Smooth muscle cell (in vitro differentiated cells): ENCODE measurements around the gene FLCN. TPM values are rescaled to one million over a fixed set of nuclear protein-coding genes. Genes with fewer than 3 reads are reported as not detected.

Source experiments
- DNase-seq: peaks from one replicate; lab custom pipeline; 2025; ENCODE audit not compliant: unreplicated experiment; lab: John Stamatoyannopoulos, UW
- H2AFZ ChIP-seq: fragments of 200-600 bp; sonication (generic); 2 replicates; pipeline ENCODE4 v1.6.0; 2016; ENCODE audit warnings: antibody characterized with exemption, low read depth, mild to moderate bottlenecking
- H3F3A ChIP-seq: fragments of 200-600 bp; sonication (generic); 2 replicates; pipeline ENCODE4 v1.6.0; 2017; ENCODE audit warnings: antibody characterized with exemption, low read depth
- H3K27ac ChIP-seq: fragments of 200-600 bp; sonication (generic); 2 replicates; pipeline ENCODE4 v1.5.1; 2016; ENCODE audit warnings: low read depth, mild to moderate bottlenecking
- H3K27me3 ChIP-seq: fragments of 200-600 bp; sonication (generic); 2 replicates; pipeline ENCODE4 v1.6.1; 2016; ENCODE audit warnings: low read depth, mild to moderate bottlenecking
- H3K36me3 ChIP-seq: fragments of 200-600 bp; sonication (generic); 2 replicates; pipeline ENCODE4 v1.5.1; 2016; ENCODE audit warnings: low read depth
- H3K4me1 ChIP-seq: fragments of 200-600 bp; sonication (generic); 2 replicates; pipeline ENCODE4 v1.5.1; 2016; ENCODE audit warnings: low read depth
- H3K4me2 ChIP-seq: fragments of 200-600 bp; sonication (generic); 2 replicates; pipeline ENCODE4 v1.6.0; 2016; ENCODE audit warnings: mild to moderate bottlenecking
- H3K4me3 ChIP-seq: fragments of 200-600 bp; sonication (generic); 2 replicates; pipeline ENCODE4 v1.5.1; 2016; ENCODE audit warnings: mild to moderate bottlenecking
- H3K79me2 ChIP-seq: fragments of 200-600 bp; sonication (generic); 2 replicates; pipeline ENCODE4 v1.6.0; 2016; ENCODE audit warnings: low read depth, mild to moderate bottlenecking
- H3K9ac ChIP-seq: fragments of 200-600 bp; sonication (generic); 2 replicates; pipeline ENCODE4 v1.6.0; 2016; ENCODE audit warnings: low read depth
- H3K9me3 ChIP-seq: fragments of 200-600 bp; sonication (generic); replicated peaks from 2 replicates; pipeline ENCODE4 v1.5.1; 2016; ENCODE audit warnings: low read depth
- H4K20me1 ChIP-seq: fragments of 200-600 bp; sonication (generic); 2 replicates; pipeline ENCODE4 v1.6.0; 2016; ENCODE audit warnings: low read depth
- WGBS: methylation state at CpG from one replicate; pipeline ENCODE4 v1.1.7; 2016; ENCODE audit warnings: low lambda C conversion rate; 5-methylcytosine and 5-hydroxymethylcytosine counted together
- polyA plus RNA-seq: library from polyadenylated mRNA; unstranded; fragments of >200 nt; fragmentation: Nextera tagmentation; extraction: Ambion mirVana; gene quantifications from 2 replicates; pipeline ENCODE4 v1.2.1, GENCODE V29; 2016
- total RNA-seq: library from RNA; depleted of rRNA; stranded (reverse); fragments of >200 nt; gene quantifications from 2 replicates; pipeline ENCODE4 v1.2.3, GENCODE V29; 2014
- TF ChIP-seq, protein P1 (sequence below): fragments of 200-600 bp; sonication (generic); IDR thresholded peaks from 2 replicates; pipeline ENCODE4 v1.5.1; 2017; ENCODE audit warnings: borderline replicate concordance, mild to moderate bottlenecking, antibody characterized with exemption; ENCODE audit not compliant: insufficient read depth, poor library complexity, severe bottlenecking

Gene FLCN
- total and polyA plus RNA-seq, 2 experiments from 2014 or later = 7.6 to 15.1 TPM

DNA sequence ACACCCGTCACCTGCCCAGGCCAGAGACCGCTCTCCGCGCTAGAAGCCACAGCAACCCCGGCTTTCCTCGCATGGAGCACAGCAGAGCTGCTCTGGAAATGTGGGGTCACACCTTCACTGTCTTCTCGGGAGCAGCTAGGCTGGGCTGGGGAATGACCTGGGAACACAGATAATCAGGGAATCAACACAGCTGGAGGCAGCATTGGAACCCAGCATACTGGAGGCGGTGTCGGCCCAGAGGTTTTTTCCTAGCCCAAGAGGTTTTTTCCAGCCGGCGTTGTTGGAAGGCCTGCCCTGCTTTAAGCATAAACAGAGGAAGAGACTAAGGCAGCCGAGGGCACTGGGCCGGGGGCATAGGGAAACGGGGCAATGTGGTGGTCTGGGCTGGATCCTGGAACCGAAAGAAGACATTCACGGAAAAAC is 30.0 kb downstream of the FLCN start:
- 91% methylated on average over 16 of the region's 16 CpGs for WGBS
- H3K9me3 ChIP-seq = no peaks in the 10 kb centered on the region
- H4K20me1 ChIP-seq = no peaks in the 10 kb centered on the region
- H3K9ac ChIP-seq = no peak overlapping the region
- no peak overlapping the region for H3K27ac ChIP-seq
- no peak overlapping the region for H2AFZ ChIP-seq
- no peaks in the 10 kb centered on the region for H3F3A ChIP-seq
- no peaks in the 10 kb centered on the region for H3K4me1 ChIP-seq
- TF ChIP-seq, protein P1, sequence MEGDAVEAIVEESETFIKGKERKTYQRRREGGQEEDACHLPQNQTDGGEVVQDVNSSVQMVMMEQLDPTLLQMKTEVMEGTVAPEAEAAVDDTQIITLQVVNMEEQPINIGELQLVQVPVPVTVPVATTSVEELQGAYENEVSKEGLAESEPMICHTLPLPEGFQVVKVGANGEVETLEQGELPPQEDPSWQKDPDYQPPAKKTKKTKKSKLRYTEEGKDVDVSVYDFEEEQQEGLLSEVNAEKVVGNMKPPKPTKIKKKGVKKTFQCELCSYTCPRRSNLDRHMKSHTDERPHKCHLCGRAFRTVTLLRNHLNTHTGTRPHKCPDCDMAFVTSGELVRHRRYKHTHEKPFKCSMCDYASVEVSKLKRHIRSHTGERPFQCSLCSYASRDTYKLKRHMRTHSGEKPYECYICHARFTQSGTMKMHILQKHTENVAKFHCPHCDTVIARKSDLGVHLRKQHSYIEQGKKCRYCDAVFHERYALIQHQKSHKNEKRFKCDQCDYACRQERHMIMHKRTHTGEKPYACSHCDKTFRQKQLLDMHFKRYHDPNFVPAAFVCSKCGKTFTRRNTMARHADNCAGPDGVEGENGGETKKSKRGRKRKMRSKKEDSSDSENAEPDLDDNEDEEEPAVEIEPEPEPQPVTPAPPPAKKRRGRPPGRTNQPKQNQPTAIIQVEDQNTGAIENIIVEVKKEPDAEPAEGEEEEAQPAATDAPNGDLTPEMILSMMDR = no peak
- no peaks in the 10 kb centered on the region for H3K79me2 ChIP-seq
- H3K27me3 ChIP-seq = no peaks in the 10 kb centered on the region
- H3K36me3 ChIP-seq = no peaks in the 10 kb centered on the region
- no peak for DNase-seq
- H3K4me2 ChIP-seq = no peak overlapping the region
- no peak overlapping the region for H3K4me3 ChIP-seq

GRCh38 chr17:17206124-17206912 is 30.6 kb downstream of the FLCN start, which contains the start of gene PLD6:
Gene PLD6, minus strand, starts transcription at chr17:17206333. Its CDS starts 47 bp downstream, at chr17:17206286.
- Histone ChIP-seq H3K79me2 (no peaks in the 10 kb centered on the region), H4K20me1 (no peaks in the 10 kb centered on the region), H3K4me3 (no peak within 1 kb of the TSS), H3K27ac (no peak within 1 kb of the TSS), H3K27me3 (no peaks in the 10 kb centered on the region), H3K9ac (no peak within 1 kb of the TSS), H3K4me2 (no peak within 1 kb of the TSS), H3K9me3 (no peaks in the 10 kb centered on the region), H3K36me3 (no peaks in the 10 kb centered on the region), H3K4me1 (no peaks in the 10 kb centered on the region), H3F3A (no peaks in the 10 kb centered on the region), H2AFZ (no peak within 1 kb of the TSS)
- no peak for DNase-seq
- TF ChIP-seq, protein P1 = no peak
- 98% methylated on average over 35 of the region's 78 CpGs for WGBS

- Histone ChIP-seq H3K9ac (no peak overlapping the region), H3F3A (no peaks in the 10 kb centered on the region), H3K4me2 (no peak overlapping the region), H3K27ac (no peak overlapping the region), H3K4me1 (no peaks in the 10 kb centered on the region), H3K9me3 (no peaks in the 10 kb centered on the region), H3K79me2 (no peaks in the 10 kb centered on the region), H3K27me3 (no peaks in the 10 kb centered on the region), H3K36me3 (no peaks in the 10 kb centered on the region), H3K4me3 (no peak overlapping the region), H2AFZ (no peak overlapping the region), H4K20me1 (no peaks in the 10 kb centered on the region)
- WGBS = 97% methylated on average over 59 of the region's 70 CpGs
- DNase-seq = no peak
- TF ChIP-seq, protein P1 = no peak
These were observed 31.4 kb downstream of the FLCN start for GRCh38 chr17:17205368-17206123.
